DOHH2 (cell line): ENCODE measurements around the gene IL36A.

ENCODE experiments used
- H3F3A ChIP-seq: fragments of 200-600 bp; sonication (generic), shearing (Covaris generic); 2 replicates; pipeline ENCODE4 v1.6.0; 2016; ENCODE audit warnings: antibody characterized with exemption, mild to moderate bottlenecking; ENCODE audit not compliant: control insufficient read depth, insufficient read depth
- H3K27ac ChIP-seq: fragments of 200-600 bp; sonication (generic); 2 replicates; pipeline ENCODE4 v1.5.1; 2014; ENCODE audit warnings: low read depth, mild to moderate bottlenecking, low read length, moderate library complexity
- H3K27me3 ChIP-seq: fragments of 200-600 bp; sonication (generic); 2 replicates; pipeline ENCODE4 v1.6.1; 2014; ENCODE audit warnings: mild to moderate bottlenecking, low read length, mixed read lengths; ENCODE audit not compliant: control insufficient read depth
- H3K36me3 ChIP-seq: fragments of 200-600 bp; sonication (generic); 2 replicates; pipeline ENCODE4 v1.6.1; 2014; ENCODE audit warnings: mild to moderate bottlenecking, low read length, moderate library complexity, mixed read lengths; ENCODE audit not compliant: control insufficient read depth
- H3K4me1 ChIP-seq: fragments of 200-600 bp; sonication (generic); 2 replicates; pipeline ENCODE4 v1.6.1; 2014; ENCODE audit warnings: mild to moderate bottlenecking, low read length, mixed read lengths; ENCODE audit not compliant: control insufficient read depth
- H3K4me2 ChIP-seq: fragments of 200-600 bp; sonication (generic); 2 replicates; pipeline ENCODE4 v1.6.0; 2014; ENCODE audit warnings: mild to moderate bottlenecking, low read length, moderate library complexity
- H3K4me3 ChIP-seq: fragments of 200-600 bp; sonication (generic); 2 replicates; pipeline ENCODE4 v1.5.1; 2014; ENCODE audit warnings: mild to moderate bottlenecking, low read length, mixed read lengths
- H3K79me2 ChIP-seq: fragments of 200-600 bp; sonication (generic); 2 replicates; pipeline ENCODE4 v1.6.1; 2014; ENCODE audit warnings: mild to moderate bottlenecking, low read length, mixed read lengths; ENCODE audit not compliant: control insufficient read depth
- H3K9me2 ChIP-seq: fragments of 200-600 bp; sonication (generic); replicated peaks from 2 replicates; pipeline ENCODE4 v1.6.1; 2014; ENCODE audit warnings: mild to moderate bottlenecking, low read length, mixed read lengths; ENCODE audit not compliant: control insufficient read depth
- H3K9me3 ChIP-seq: fragments of 200-600 bp; sonication (generic); 2 replicates; pipeline ENCODE4 v1.6.1; 2014; ENCODE audit warnings: antibody characterized with exemption, low read length, mixed read lengths; ENCODE audit not compliant: control insufficient read depth, insufficient read depth
- H4K20me1 ChIP-seq: fragments of 200-600 bp; sonication (generic); 2 replicates; pipeline ENCODE4 v1.6.0; 2014; ENCODE audit warnings: low read depth, mild to moderate bottlenecking, antibody characterized with exemption, low read length, moderate library complexity; ENCODE audit not compliant: control insufficient read depth, insufficient read depth
- EZH2phosphoT487 ChIP-seq: fragments of 200-600 bp; sonication (generic); IDR thresholded peaks from 2 replicates; pipeline ENCODE4 v1.6.1; 2017; ENCODE audit warnings: borderline replicate concordance, mild to moderate bottlenecking, antibody characterized with exemption, low read length, moderate library complexity, mixed read lengths
- TF ChIP-seq, protein P1 (sequence below): fragments of 200-600 bp; sonication (generic); IDR thresholded peaks from one replicate; pipeline ENCODE4 v1.5.1; 2014; ENCODE audit warnings: antibody characterized with exemption, mild to moderate bottlenecking, low read depth, low read length; ENCODE audit not compliant: poor library complexity, severe bottlenecking

Gene IL36A, protein sequence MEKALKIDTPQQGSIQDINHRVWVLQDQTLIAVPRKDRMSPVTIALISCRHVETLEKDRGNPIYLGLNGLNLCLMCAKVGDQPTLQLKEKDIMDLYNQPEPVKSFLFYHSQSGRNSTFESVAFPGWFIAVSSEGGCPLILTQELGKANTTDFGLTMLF

DNA sequence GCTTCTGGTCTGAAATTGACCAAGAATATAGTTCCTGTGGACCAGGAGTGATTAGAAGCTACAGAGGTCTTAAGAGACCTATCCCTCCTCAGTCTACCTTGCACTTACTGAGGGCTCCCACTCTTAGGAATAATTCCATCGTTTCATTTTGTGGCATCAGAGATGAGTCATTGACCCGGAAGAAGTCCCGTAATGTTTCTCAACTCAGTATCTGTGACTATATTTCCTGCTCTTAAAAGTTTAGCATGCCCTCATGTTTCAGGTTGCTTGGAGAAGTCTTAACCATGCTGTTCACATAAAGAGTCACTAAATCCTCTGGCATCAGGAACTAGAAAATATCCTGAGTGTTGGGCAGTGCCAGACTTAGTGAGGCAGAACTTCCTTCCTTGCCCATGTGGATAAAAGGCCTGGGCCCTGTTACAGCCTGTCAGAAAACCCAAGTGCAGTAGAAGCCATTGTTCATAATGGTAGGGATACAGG is at the start of gene IL36A:
Gene IL36A, plus strand, starts transcription at position 430 of the 480 bp plus-strand sequence. CDS start 413 bp downstream, outside the sequence.
- peaks cover 14% of the 10 kb centered on the region for H3K9me3 ChIP-seq
- 0 out of 2 replicates have a peak, but pooled peaks cover 2% of the 10 kb centered on the region for H3K27me3 ChIP-seq
- no peak within 1 kb of the TSS for H3K4me3 ChIP-seq
- H3K4me1 ChIP-seq = no peaks in the 10 kb centered on the region
- H3F3A ChIP-seq = no peaks in the 10 kb centered on the region
- H3K79me2 ChIP-seq = no peaks in the 10 kb centered on the region
- H3K4me2 ChIP-seq = no peak within 1 kb of the TSS
- H3K9me2 ChIP-seq = no peaks in the 10 kb centered on the region
- TF ChIP-seq EZH2phosphoT487 = no peak
- TF ChIP-seq, protein P1, sequence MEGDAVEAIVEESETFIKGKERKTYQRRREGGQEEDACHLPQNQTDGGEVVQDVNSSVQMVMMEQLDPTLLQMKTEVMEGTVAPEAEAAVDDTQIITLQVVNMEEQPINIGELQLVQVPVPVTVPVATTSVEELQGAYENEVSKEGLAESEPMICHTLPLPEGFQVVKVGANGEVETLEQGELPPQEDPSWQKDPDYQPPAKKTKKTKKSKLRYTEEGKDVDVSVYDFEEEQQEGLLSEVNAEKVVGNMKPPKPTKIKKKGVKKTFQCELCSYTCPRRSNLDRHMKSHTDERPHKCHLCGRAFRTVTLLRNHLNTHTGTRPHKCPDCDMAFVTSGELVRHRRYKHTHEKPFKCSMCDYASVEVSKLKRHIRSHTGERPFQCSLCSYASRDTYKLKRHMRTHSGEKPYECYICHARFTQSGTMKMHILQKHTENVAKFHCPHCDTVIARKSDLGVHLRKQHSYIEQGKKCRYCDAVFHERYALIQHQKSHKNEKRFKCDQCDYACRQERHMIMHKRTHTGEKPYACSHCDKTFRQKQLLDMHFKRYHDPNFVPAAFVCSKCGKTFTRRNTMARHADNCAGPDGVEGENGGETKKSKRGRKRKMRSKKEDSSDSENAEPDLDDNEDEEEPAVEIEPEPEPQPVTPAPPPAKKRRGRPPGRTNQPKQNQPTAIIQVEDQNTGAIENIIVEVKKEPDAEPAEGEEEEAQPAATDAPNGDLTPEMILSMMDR = no peak
- no peaks in the 10 kb centered on the region for H3K36me3 ChIP-seq
- no peaks in the 10 kb centered on the region for H4K20me1 ChIP-seq
- no peak within 1 kb of the TSS for H3K27ac ChIP-seq

DNA sequence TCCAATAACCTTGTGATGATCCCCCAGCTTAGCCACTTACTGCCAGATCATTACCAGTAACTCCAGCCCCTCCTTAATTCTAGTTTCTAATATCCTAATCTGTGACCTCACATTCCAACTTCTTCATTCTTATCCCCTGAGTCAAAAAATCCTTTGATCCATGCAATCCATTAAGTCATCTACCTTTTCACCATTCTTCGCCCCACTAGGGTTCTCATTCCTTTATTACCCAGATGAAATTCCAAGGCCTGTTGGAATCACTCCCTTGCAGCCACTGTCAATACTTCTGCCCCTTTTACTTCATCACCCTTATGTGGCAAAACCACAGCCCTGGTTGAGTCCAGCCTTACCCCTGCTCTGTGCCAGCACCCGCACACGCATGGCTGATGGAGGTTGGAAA is 47.7 kb upstream of the IL36A start:
- Histone ChIP-seq H3K9me2 (no peaks in the 10 kb centered on the region), H3K27ac (no peak overlapping the region), H3K4me3 (no peak overlapping the region), H3K4me1 (no peaks in the 10 kb centered on the region), H3K36me3 (no peaks in the 10 kb centered on the region), H3K4me2 (no peak overlapping the region), H3K27me3 (peaks cover 13% of the 10 kb centered on the region), H3F3A (no peaks in the 10 kb centered on the region), H3K79me2 (no peaks in the 10 kb centered on the region), H4K20me1 (no peaks in the 10 kb centered on the region), H3K9me3 (no peaks in the 10 kb centered on the region)
- no peak for TF ChIP-seq EZH2phosphoT487
- TF ChIP-seq, protein P1 = no peak

DNA sequence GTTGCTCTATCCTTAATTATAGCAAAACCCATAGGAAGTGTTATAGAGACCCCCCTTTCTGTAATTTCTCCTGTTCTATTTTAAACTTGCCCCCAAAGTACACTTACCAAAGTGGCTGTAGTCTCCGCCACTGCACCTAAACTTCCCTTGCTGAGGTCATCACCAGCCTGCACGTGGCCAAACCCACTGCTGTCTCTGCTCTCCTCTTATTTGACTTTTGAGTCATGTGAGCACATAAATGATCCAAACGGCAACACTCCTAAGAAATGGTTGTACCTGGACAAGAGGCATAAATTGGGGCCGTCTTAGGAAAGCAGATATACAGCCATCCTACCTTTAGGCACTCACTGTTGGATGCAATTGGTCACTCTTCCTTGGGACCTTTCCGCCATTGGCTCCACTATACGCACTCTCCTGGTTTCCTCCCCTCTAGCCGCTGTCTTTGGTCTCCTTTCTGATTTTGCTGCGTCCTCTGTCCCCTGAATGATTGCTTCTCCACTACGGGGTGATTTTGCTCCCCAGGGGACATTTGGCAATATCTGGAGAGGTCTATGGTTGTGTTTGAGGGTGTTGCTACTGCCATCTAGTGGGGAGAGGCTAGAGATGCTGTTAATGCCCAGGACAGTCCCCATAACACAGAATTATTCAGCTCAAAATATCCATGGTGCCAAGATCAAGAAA is 46.7 kb upstream of the IL36A start:
- TF ChIP-seq, protein P1 = peak; percentile 90
- TF ChIP-seq EZH2phosphoT487 = no peak
- no peaks in the 10 kb centered on the region for H3F3A ChIP-seq
- no peak overlapping the region for H3K4me2 ChIP-seq
- peaks cover 14% of the 10 kb centered on the region for H3K27me3 ChIP-seq
- H3K36me3 ChIP-seq = no peaks in the 10 kb centered on the region
- H3K9me2 ChIP-seq = no peaks in the 10 kb centered on the region
- no peak overlapping the region for H3K4me3 ChIP-seq
- no peak overlapping the region for H3K27ac ChIP-seq
- H4K20me1 ChIP-seq = no peaks in the 10 kb centered on the region
- no peaks in the 10 kb centered on the region for H3K9me3 ChIP-seq
- no peaks in the 10 kb centered on the region for H3K4me1 ChIP-seq
- H3K79me2 ChIP-seq = no peaks in the 10 kb centered on the region
